Tibial nerve (tissue), 4 donors: ENCODE data around the gene STMN3.

Source experiments
- CTCF ChIP-seq, 5 experiments: fragments of 200-600 bp in 3 of 5; fragments of 450-650 bp in 2 of 5; sonication (generic) in 3 of 5; IDR thresholded peaks; one replicate each; pipeline ENCODE4 v1.5.1; 2016 to 2019; ENCODE audit warnings: antibody characterized with exemption in 5 of 5, mild to moderate bottlenecking in 3 of 5, moderate library complexity in 2 of 5
- EP300 ChIP-seq, 2 donors: sonication (generic); formaldehyde crosslinking; IDR thresholded peaks; one replicate each; pipeline ENCODE4 v1.6.1; 2017; ENCODE audit warnings: antibody characterized with exemption in 2 of 2, mild to moderate bottlenecking in 1 of 2
- POLR2A ChIP-seq, 2 donors: fragments of 450-650 bp; IDR thresholded peaks; one replicate each; pipeline ENCODE4 v1.6.1; 2017; ENCODE audit warnings: antibody characterized with exemption in 2 of 2, mild to moderate bottlenecking in 2 of 2, moderate library complexity in 2 of 2

- TF ChIP-seq CTCF (IDR thresholded peaks at IDR 0.05) (no peak), EP300 (IDR thresholded peaks at IDR 0.05) (no peak), POLR2A (IDR thresholded peaks at IDR 0.05) (no peak)
Measured at GRCh38 chr20:63663332-63664066, 10.3 kb upstream of the STMN3 start.
